ENCODE data around the gene EEF1G. TPM values are rescaled to one million over a fixed set of nuclear protein-coding genes. Genes with fewer than 3 reads are reported as not detected.

The EEF1G gene
- total and polyA plus RNA-seq, 9 of the 15 experiments (the other 6 are each of a cell fraction or from before 2014, with no cell fraction given), result 985 to 2,349 (median 2,035) TPM

- TF ChIP-seq CEBPB (tag; IDR thresholded peaks at IDR 0.05) (peak; percentile 55; the same call in 1 of the 2 replicates), MIER1 (IDR thresholded peaks at IDR 0.05; ENCODE audit: low read depth) (peak; percentile 67; the same call in 1 of the 2 replicates), BCLAF1 (IDR thresholded peaks at IDR 0.05; ENCODE audit: borderline replicate concordance in 1 of 2, control insufficient read depth in 1 of 2, low read depth in 2 of 2, low read length in 1 of 2) (0 out of 4 replicates have a peak, but pooled peaks of 1 of the 2 experiments have one; percentile 39), ZNF696 (CRISPR knock-in tag; conservative IDR thresholded peaks at IDR 0.05) (no peak), HLTF (IDR thresholded peaks at IDR 0.05) (peak; percentile 92), ZNF780A (CRISPR knock-in tag; IDR thresholded peaks at IDR 0.05) (no peak), MCM7 (IDR thresholded peaks at IDR 0.05) (peak; percentile 64 to 93; a peak in 3 of 4 replicates), ARID2 (IDR thresholded peaks at IDR 0.05) (peak; percentile 60; the same call in 1 of the 2 replicates), MTA1 (IDR thresholded peaks at IDR 0.05; ENCODE audit: borderline replicate concordance) (peak; percentile 85), CTBP1 (IDR thresholded peaks at IDR 0.05; ENCODE audit: borderline replicate concordance) (peak; percentile 73; the same call in 1 of the 2 replicates), HBP1 (CRISPR knock-in tag; IDR thresholded peaks at IDR 0.05) (peak; percentile 95), RNF2 (IDR thresholded peaks at IDR 0.05) (peak; percentile 53; the same call in 1 of the 2 replicates), NCOA1 (IDR thresholded peaks at IDR 0.05; ENCODE audit: low read depth) (peak; percentile 56; the same call in 1 of the 2 replicates), HCFC1 (IDR thresholded peaks at IDR 0.05; ENCODE audit: low read depth, low read length) (peak; percentile 40; the same call in 1 of the 2 replicates), NFRKB (IDR thresholded peaks at IDR 0.05; ENCODE audit: low read depth) (peak; percentile 81), JUN (IDR thresholded peaks at IDR 0.05; ENCODE audit: borderline replicate concordance, low read depth, low read length) (no peak), JUN (CRISPR knock-in tag; IDR thresholded peaks at IDR 0.05; ENCODE audit: borderline replicate concordance) (no peak), ZNF23 (CRISPR knock-in tag; IDR thresholded peaks at IDR 0.05) (no peak), DNMT1 (IDR thresholded peaks at IDR 0.05) (0 out of 2 replicates have a peak, but pooled peaks have one; percentile 36), FIP1L1 (IDR thresholded peaks at IDR 0.05; ENCODE audit: low read depth, low read length, poor library complexity, severe bottlenecking) (no peak), BCOR (IDR thresholded peaks at IDR 0.05) (peak; percentile 62), TFAP4 (CRISPR knock-in tag; IDR thresholded peaks at IDR 0.05; ENCODE audit: borderline replicate concordance) (peak; percentile 13; the same call in 1 of the 2 replicates), NBN (IDR thresholded peaks at IDR 0.05; ENCODE audit: low read depth) (peak; percentile 92), ZNF354B (CRISPR knock-in tag; IDR thresholded peaks at IDR 0.05) (no peak), EHMT2 (IDR thresholded peaks at IDR 0.05) (peak; percentile 87), FOXA3 (CRISPR knock-in tag; conservative IDR thresholded peaks at IDR 0.05 in 1 of 2, IDR thresholded peaks at IDR 0.05 in 1 of 2) (peak; percentile 68 to 91)
These were observed 20.4 kb downstream of the EEF1G start (continued) for GRCh38 chr11:62553080-62553838.

Measured in K562 (cell line).